Mucosa of descending colon (tissue), 3 donors: ENCODE measurements around the gene STAM. TPM values are rescaled to one million over a fixed set of nuclear protein-coding genes. Genes with fewer than 3 reads are reported as not detected.
"Not testable (repeated sequence)": the region's sequence is repeated elsewhere in the genome, so short reads cannot be mapped to it uniquely, and the experiment has no call there.

Experiments used
- ATAC-seq: fragments of 200-7000 bp; cut with Tn5 transposase; one replicate; pipeline ENCODE4 v1.9.1; 2020; ENCODE audit warnings: mild to moderate bottlenecking, moderate library complexity
- DNase-seq, 3 donors: peaks; one replicate each; pipeline ENCODE4 v3.0.0-alpha.2; 2020
- H3K36me3 ChIP-seq: fragments of 200-600 bp; one replicate; pipeline ENCODE4 v1.8.0; 2021; ENCODE audit warnings: low read depth, mild to moderate bottlenecking
- H3K4me1 ChIP-seq: fragments of 200-600 bp; one replicate; pipeline ENCODE4 v1.8.0; 2021; ENCODE audit warnings: low read depth, mild to moderate bottlenecking
- H3K4me3 ChIP-seq: fragments of 200-600 bp; one replicate; pipeline ENCODE4 v1.8.0; 2021; ENCODE audit warnings: mild to moderate bottlenecking
- H3K9me3 ChIP-seq: fragments of 200-600 bp; one replicate; pipeline ENCODE4 v1.8.0; 2021; ENCODE audit warnings: mild to moderate bottlenecking
- intact Hi-C, 2 donors: fragments of 100-400 bp; cut with DNase I in 1 of 2; cut with micrococcal nuclease in 1 of 2; formaldehyde crosslinking; loops; one replicate each; pipeline versions ENCODE4 v1.11.0 to v1.11.1; 2022; cut with DNase I, micrococcal nuclease
- total RNA-seq, 3 donors: library from RNA; stranded (reverse); fragmentation: NEBNext Ultra II Directional in 2 of 3; extraction: Animal tissue kit (Norgen Biotek cat#: 25700) in 2 of 3; gene quantifications; one replicate each; pipeline versions ENCODE4 v1.2.1 to v1.2.4, GENCODE V29; 2021 to 2023
- TF ChIP-seq, protein P1 (sequence below): fragments of 200-600 bp; IDR thresholded peaks from one replicate; pipeline ENCODE4 v1.8.0; 2022; ENCODE audit warnings: antibody characterized with exemption, mild to moderate bottlenecking
- donor health status: DM: no; HTN: no; CAD: no; lungs with moderate emphysema.
- donor health status: DM: no; HTN: no; CAD: no.
- donor health status: DM: no; HTN: yes; CAD: no.

STAM gene
- total RNA-seq, 3 donors from 2014 or later: 16.4 to 17.8 (median 17.6) TPM

GRCh38 chr10:17622061-17622460, 21.9 kb upstream of the STAM start:
- DNase-seq (no peak), ATAC-seq (no peak)
- Histone ChIP-seq H3K4me3 (no peak overlapping the region), H3K9me3 (no peaks in the 10 kb centered on the region), H3K36me3 (no peaks in the 10 kb centered on the region), H3K4me1 (peaks cover 8% of the 10 kb centered on the region)
- intact Hi-C loops: no loop called here
- TF ChIP-seq, protein P1, sequence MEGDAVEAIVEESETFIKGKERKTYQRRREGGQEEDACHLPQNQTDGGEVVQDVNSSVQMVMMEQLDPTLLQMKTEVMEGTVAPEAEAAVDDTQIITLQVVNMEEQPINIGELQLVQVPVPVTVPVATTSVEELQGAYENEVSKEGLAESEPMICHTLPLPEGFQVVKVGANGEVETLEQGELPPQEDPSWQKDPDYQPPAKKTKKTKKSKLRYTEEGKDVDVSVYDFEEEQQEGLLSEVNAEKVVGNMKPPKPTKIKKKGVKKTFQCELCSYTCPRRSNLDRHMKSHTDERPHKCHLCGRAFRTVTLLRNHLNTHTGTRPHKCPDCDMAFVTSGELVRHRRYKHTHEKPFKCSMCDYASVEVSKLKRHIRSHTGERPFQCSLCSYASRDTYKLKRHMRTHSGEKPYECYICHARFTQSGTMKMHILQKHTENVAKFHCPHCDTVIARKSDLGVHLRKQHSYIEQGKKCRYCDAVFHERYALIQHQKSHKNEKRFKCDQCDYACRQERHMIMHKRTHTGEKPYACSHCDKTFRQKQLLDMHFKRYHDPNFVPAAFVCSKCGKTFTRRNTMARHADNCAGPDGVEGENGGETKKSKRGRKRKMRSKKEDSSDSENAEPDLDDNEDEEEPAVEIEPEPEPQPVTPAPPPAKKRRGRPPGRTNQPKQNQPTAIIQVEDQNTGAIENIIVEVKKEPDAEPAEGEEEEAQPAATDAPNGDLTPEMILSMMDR: no peak

DNA sequence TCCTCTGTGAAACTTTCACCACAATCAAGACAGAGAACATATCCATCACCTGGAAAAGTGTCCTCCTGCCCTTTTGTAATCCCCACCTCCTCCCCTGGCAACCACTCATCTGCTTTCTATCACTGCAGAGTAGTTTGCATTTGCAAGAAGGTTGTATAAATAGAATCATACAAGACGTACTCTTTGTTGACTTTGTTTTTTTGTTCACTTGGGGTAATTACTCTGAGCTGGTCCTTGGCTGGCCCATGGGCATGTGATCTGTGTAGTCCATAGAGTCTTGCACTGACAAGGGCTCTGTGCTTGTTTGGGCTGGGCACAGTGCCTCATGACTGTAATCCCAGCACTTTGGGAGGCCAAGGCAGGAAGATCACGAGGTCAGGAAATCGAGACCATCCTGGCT, 19.0 kb upstream of the STAM start:
- no peak overlapping the region for H3K4me3 ChIP-seq
- no peaks in the 10 kb centered on the region for H3K36me3 ChIP-seq
- ATAC-seq: no peak
- no peak for DNase-seq
- intact Hi-C loops: no loop called here
- H3K9me3 ChIP-seq: no peaks in the 10 kb centered on the region
- H3K4me1 ChIP-seq: no peaks in the 10 kb centered on the region
- TF ChIP-seq, protein P1: no peak

- no peak for ATAC-seq
- Histone ChIP-seq H3K4me3 (no peak overlapping the region), H3K4me1 (no peaks in the 10 kb centered on the region), H3K9me3 (no peaks in the 10 kb centered on the region), H3K36me3 (no peaks in the 10 kb centered on the region)
- intact Hi-C loops: no loop called here
- DNase-seq: no peak
- TF ChIP-seq, protein P1: no peak
Measured at GRCh38 chr10:17626656-17627055, 17.3 kb upstream of the STAM start.

DNA sequence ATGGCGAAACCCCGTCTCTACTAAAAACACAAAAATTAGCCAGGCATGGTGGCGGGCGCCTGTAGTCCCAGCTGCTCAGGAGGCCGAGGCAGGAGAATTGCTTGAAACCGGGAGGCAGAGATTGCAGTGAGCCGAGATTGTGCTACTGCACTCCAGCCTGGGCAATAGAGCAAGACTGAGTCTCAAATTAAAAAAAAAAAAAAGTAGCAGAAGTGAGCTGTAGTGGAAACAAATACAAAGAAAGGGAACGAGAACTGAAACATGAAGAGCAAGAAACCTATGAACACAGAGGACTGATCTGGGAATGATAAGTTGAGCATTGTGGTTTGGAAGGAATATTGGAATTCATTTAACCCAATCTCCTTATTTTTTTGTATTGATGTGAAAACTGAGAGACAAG, 11.4 kb upstream of the STAM start:
- intact Hi-C loops, DNase-seq, H3K9me3 ChIP-seq, H3K4me1 ChIP-seq, H3K4me3 ChIP-seq, ATAC-seq, H3K36me3 ChIP-seq: not testable (repeated sequence)

DNA sequence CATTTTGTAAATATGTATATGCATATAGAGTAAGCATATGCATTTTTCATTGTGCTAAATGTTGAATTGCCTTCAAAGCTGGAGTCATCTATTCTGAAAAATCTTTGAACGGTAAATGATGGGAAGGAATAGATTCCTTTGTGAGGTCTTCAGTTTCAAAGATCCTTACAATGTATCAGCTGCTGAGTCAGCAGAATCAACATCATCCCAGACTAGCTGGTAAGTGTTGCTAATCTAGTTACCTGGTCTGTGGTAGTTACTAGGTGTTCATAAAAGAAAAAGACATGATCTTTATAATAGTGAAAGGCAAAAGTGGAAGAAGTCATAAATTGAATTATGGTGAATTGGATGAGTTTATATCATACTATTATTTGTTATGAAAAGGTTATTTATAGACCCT, 10.6 kb upstream of the STAM start:
- ATAC-seq (no peak), DNase-seq (no peak)
- no peaks in the 10 kb centered on the region for H3K9me3 ChIP-seq
- H3K4me1 ChIP-seq: no peaks in the 10 kb centered on the region
- no peak overlapping the region for H3K4me3 ChIP-seq
- H3K36me3 ChIP-seq: no peaks in the 10 kb centered on the region
- intact Hi-C loops: no loop called here
- TF ChIP-seq, protein P1: no peak

DNA sequence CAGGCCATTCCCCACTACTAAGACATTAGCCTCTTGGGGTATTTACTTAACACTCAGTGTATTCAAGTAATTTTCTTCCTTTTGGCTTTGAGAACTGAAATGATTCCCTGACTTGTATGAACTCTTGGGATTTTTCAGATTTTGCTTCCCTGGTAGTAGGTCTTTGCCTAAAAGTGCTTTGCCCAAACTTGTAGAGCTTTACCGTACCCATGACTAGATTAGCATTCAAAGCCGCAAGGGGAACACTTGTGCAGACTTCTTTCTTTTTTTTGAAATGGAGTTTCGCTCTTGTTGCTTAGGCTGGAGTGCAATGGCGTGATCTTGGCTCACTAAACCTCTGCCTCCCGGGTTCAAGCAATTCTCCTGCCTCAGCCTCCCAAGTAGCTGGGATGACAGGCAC, 6.1 kb upstream of the STAM start:
- no peak for DNase-seq
- Histone ChIP-seq H3K4me1 (peaks cover 2% of the 10 kb centered on the region), H3K4me3 (no peak overlapping the region), H3K9me3 (no peaks in the 10 kb centered on the region), H3K36me3 (no peaks in the 10 kb centered on the region)
- intact Hi-C loops: no loop called here
- TF ChIP-seq, protein P1: no peak
- no peak for ATAC-seq
